ENCODE results near the gene PPP1R1C.

DNA sequence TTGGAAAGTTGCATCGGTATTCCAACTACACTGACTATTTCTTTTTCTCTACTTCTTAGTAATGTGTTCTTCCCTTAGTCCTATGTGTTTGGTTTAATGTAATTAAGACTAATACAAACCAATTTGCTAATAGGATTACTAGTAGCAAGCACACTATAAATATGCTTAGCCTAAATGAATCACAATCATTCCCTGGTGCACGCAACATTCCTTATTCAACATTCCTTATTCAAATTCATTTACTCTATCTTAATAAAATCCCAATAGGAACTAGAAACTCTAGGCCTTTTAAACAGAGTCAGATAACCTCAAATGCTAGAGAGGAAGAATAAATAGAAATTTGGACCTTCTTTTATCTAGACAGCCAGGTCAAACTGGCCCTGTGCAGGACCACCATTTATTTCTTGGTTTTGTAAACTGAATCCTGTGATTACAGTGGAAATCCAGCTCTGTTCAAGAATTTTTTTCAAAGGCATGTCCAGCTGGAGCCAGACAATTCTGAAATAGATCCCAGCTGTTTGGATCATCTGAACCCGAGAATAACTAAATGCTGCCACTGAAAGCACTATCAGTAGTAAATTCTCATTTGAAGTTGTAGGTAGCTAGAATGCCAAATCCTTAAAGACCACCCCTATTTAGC, 103.1 kb downstream of the PPP1R1C start:
- TF ChIP-seq, protein P1, sequence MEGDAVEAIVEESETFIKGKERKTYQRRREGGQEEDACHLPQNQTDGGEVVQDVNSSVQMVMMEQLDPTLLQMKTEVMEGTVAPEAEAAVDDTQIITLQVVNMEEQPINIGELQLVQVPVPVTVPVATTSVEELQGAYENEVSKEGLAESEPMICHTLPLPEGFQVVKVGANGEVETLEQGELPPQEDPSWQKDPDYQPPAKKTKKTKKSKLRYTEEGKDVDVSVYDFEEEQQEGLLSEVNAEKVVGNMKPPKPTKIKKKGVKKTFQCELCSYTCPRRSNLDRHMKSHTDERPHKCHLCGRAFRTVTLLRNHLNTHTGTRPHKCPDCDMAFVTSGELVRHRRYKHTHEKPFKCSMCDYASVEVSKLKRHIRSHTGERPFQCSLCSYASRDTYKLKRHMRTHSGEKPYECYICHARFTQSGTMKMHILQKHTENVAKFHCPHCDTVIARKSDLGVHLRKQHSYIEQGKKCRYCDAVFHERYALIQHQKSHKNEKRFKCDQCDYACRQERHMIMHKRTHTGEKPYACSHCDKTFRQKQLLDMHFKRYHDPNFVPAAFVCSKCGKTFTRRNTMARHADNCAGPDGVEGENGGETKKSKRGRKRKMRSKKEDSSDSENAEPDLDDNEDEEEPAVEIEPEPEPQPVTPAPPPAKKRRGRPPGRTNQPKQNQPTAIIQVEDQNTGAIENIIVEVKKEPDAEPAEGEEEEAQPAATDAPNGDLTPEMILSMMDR (IDR thresholded peaks at IDR 0.05): no peak
- no peak for TF ChIP-seq POLR2AphosphoS5 (IDR thresholded peaks at IDR 0.05)
- no peak for TF ChIP-seq POLR2A (IDR thresholded peaks at IDR 0.05; ENCODE audit: low read depth)
- no peak for TF ChIP-seq EP300 (IDR thresholded peaks at IDR 0.05)

Data from esophagus muscularis mucosa (tissue), 4 donors.